ENCODE measurements around the gene RAET1L.
"Not testable (repeated sequence)": the region's sequence is repeated elsewhere in the genome, so short reads cannot be mapped to it uniquely, and the experiment has no call there.

RAET1L gene

GRCh38 chr6:150015281-150016001 lies 9.9 kb downstream of the RAET1L start:
- DNase-seq = not testable (repeated sequence)

GRCh38 chr6:150014623-150015280 lies 10.6 kb downstream of the RAET1L start:
- DNase-seq = not testable (repeated sequence)

GRCh38 chr6:150013785-150014622 lies 11.3 kb downstream of the RAET1L start:
- not testable (repeated sequence) for DNase-seq

- DNase-seq = not testable (repeated sequence)
Measured at GRCh38 chr6:150012846-150013784, 12.2 kb downstream of the RAET1L start.

- DNase-seq = peak; percentile 82
Measured at GRCh38 chr6:150008588-150008987, 16.7 kb downstream of the RAET1L start.

GRCh38 chr6:150006961-150007464 lies 18.3 kb downstream of the RAET1L start:
- peak; percentile 76 for DNase-seq

GRCh38 chr6:150005761-150006651 lies 19.3 kb downstream of the RAET1L start:
- no peak for DNase-seq

GRCh38 chr6:150004783-150005717 lies 20.3 kb downstream of the RAET1L start:
- DNase-seq = peak; percentile 97

- peak; percentile 75 for DNase-seq
Measured at GRCh38 chr6:150004101-150004782, 21.1 kb downstream of the RAET1L start.

- DNase-seq = not testable (repeated sequence)
Measured at GRCh38 chr6:150003599-150003998, 21.7 kb downstream of the RAET1L start.

GRCh38 chr6:150002710-150003109 lies 22.6 kb downstream of the RAET1L start:
- no peak for DNase-seq

- DNase-seq = no peak
Measured at GRCh38 chr6:150001295-150002008, 23.9 kb downstream of the RAET1L start.

- no peak for DNase-seq
Measured at GRCh38 chr6:149999636-150000035, 25.7 kb downstream of the RAET1L start.

GRCh38 chr6:149995971-149996370 lies 29.4 kb downstream of the RAET1L start:
- DNase-seq = no peak

GRCh38 chr6:149995235-149995750 lies 30.0 kb downstream of the RAET1L start:
- no peak for DNase-seq

GRCh38 chr6:149991838-149992237 lies 33.5 kb downstream of the RAET1L start:
- no peak for DNase-seq

GRCh38 chr6:149991472-149991795 lies 33.9 kb downstream of the RAET1L start:
- DNase-seq = not testable (repeated sequence)
